K562 (cell line): ENCODE measurements around the gene INTS4.

Experiments
- BHLHE40 ChIP-seq: IDR thresholded peaks from 2 replicates; pipeline ENCODE4 v1.6.1; 2011; ENCODE audit warnings: low read length, improper control_type of control experiment
- RBM14 ChIP-seq: fragments of 200-400 bp; formaldehyde crosslinking; IDR thresholded peaks from 2 replicates; pipeline ENCODE4 v1.6.1; 2018; ENCODE audit warnings: low read depth, mild to moderate bottlenecking, low read length, moderate library complexity, borderline replicate concordance; ENCODE audit not compliant: insufficient read depth
- TRIM28 ChIP-seq: fragments of 450-650 bp; IDR thresholded peaks from 2 replicates; pipeline ENCODE4 v1.6.1; 2017
- ZNF253 ChIP-seq: fragments of 250-450 bp; sonication (Bioruptor Pico); conservative IDR thresholded peaks from 2 replicates; pipeline ENCODE4 v1.6.1; 2021; ENCODE audit warnings: mild to moderate bottlenecking
- TF ChIP-seq, protein P1 (sequence below), 3 experiments: IDR thresholded peaks in 2 of 3; conservative IDR thresholded peaks in 1 of 3; 2 replicates each; pipeline ENCODE4 v1.5.1; 2011 to 2012; ENCODE audit warnings: low read length in 3 of 3, mild to moderate bottlenecking in 3 of 3, control low read depth in 2 of 3, improper control_type of control experiment in 1 of 3, inconsistent platforms in 1 of 3, low read depth in 1 of 3, mixed read lengths in 1 of 3, moderate library complexity in 1 of 3; ENCODE audit not compliant: insufficient read depth in 2 of 3

DNA sequence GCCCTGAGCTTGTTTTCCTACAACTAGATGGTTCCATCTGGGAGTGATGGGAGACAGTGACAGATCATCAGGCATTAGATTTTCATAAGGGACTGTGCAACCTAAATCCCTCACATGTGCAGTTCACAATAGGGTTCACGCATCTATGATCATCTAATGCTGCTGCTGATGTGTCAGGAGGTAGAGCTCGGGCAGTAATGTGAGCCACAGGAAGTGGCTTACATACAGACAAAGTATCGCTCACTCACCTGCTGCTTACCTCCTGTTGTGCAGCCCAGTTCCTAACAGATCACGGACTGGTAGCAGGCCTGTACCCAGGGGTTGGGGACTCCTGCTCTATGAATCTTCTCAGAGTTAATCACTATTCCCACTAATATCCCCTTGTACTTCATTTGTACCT is 161.2 kb downstream of the INTS4 start:
- TF ChIP-seq BHLHE40 (no peak), TRIM28 (no peak), RBM14 (no peak), ZNF253 (CRISPR knock-in tag) (no peak)
- TF ChIP-seq, protein P1, sequence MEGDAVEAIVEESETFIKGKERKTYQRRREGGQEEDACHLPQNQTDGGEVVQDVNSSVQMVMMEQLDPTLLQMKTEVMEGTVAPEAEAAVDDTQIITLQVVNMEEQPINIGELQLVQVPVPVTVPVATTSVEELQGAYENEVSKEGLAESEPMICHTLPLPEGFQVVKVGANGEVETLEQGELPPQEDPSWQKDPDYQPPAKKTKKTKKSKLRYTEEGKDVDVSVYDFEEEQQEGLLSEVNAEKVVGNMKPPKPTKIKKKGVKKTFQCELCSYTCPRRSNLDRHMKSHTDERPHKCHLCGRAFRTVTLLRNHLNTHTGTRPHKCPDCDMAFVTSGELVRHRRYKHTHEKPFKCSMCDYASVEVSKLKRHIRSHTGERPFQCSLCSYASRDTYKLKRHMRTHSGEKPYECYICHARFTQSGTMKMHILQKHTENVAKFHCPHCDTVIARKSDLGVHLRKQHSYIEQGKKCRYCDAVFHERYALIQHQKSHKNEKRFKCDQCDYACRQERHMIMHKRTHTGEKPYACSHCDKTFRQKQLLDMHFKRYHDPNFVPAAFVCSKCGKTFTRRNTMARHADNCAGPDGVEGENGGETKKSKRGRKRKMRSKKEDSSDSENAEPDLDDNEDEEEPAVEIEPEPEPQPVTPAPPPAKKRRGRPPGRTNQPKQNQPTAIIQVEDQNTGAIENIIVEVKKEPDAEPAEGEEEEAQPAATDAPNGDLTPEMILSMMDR (IDR thresholded peaks at IDR 0.05 in 2 of 3, conservative IDR thresholded peaks at IDR 0.05 in 1 of 3; ENCODE audit: insufficient read depth in 2 of 3, low read depth in 1 of 3, low read length in 3 of 3): no peak
